GM18907 (cell line): ENCODE results near the gene SESTD1.
"Not testable (repeated sequence)": the region's sequence is repeated elsewhere in the genome, so short reads cannot be mapped to it uniquely, and the experiment has no call there.

Source experiments
- ATAC-seq: cut with Tn5 transposase; IDR thresholded peaks from one replicate; pipeline ENCODE4 v1.9.1; 2021; ENCODE audit warnings: mild to moderate bottlenecking, moderate library complexity; ENCODE audit not compliant: unreplicated experiment

The SESTD1 gene

GRCh38 chr2:179239838-179240237 lies 24.8 kb downstream of the SESTD1 start:
- no peak for ATAC-seq

- peak; percentile 81 for ATAC-seq
Observed at GRCh38 chr2:179239195-179239594, 25.4 kb downstream of the SESTD1 start.

GRCh38 chr2:179238027-179238426 lies 26.6 kb downstream of the SESTD1 start:
- no peak for ATAC-seq

- ATAC-seq: no peak
Observed at GRCh38 chr2:179237209-179237946, 27.3 kb downstream of the SESTD1 start.

GRCh38 chr2:179235463-179236108 lies 29.0 kb downstream of the SESTD1 start:
- ATAC-seq: no peak

GRCh38 chr2:179234658-179235240 lies 29.9 kb downstream of the SESTD1 start:
- no peak for ATAC-seq

DNA sequence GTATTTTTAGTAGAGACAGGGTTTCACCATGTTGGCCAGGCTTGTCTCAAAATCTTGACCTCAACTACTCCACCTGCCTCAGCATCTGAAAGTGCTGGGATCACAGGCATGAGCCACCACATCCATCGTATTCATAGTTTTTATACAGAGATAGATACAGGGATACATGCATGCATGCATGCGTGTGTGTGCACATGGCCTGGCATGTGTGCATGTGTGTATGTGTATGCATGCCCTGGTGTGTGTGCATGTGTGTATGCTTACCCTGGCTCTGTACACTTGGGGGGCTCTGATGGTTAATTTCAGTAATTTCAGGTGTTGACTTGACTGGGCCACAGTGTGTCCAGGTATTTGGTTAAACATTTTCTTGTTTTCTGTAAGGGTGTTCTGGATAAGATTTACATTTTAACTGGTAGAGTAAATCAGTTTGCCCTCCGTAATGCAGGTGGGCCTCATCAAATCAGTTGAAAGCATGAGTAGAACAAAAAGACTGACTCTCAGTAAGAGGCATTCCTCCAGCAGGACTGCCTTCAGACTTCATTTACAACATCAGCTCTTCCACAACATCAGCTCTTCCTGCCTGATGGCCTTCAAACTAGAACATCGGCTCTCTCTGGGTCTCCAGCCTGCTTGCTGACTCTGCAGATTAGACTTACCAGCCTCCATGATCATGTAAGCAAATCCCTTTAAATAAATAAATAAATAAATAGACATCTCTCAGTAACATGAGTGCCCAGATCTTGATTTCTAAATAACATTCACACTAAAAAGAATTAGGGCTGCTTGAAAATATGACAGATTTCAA lies 30.8 kb downstream of the SESTD1 start:
- no peak for ATAC-seq

DNA sequence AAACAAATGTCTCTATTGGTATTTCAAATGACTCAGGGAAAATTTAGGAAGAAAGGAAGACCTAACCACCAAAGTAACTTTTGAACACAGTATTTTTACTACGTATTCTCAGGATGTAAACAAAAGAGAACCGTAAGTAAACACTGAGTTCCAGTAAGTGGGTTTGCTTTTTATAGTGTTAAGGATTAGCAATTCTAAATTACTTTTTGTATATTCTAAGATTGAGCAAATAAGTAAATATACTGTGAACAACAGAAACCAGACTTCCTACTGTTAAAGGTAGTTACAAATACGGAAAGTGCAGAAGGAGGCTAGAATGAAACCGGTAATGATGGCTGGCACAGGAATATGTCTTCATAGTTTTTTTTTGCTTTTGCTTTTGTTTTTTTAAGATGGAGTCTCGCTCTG lies 31.5 kb downstream of the SESTD1 start:
- no peak for ATAC-seq

DNA sequence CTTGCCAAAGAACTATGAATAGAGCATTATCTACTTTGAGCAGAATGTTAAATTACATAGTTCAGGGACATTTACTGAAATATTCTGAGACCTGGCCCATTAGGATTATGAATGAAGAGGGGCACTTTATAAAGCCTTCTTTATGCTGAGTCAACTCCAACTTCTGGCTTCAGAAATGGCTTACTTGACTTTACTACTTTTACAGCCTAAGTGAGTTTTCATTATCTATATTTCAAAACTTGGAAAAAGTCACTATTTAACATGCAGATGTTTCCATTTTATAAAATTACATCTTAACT lies 37.7 kb downstream of the SESTD1 start:
- no peak for ATAC-seq

GRCh38 chr2:179226203-179226960 lies 38.2 kb downstream of the SESTD1 start:
- ATAC-seq: no peak

GRCh38 chr2:179224361-179224760 lies 40.3 kb downstream of the SESTD1 start:
- no peak for ATAC-seq

DNA sequence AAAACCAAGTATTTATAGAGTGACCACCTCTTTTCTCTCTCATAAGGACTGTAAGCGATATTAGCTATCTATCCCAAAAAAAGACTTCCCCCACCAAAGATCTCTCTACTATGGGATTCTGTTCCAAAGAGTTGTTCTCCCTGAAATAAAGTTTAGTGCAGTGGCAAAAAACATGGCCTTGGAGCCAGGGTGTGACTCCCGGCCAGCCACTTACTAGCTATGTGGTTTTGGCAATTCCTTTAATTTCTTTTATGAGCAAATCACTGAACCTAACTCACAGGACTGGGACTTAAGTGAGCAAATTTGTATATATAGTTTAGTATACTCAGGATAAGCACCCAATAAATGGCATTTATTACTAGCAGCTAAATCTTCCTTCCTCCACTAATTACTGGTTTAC lies 42.6 kb downstream of the SESTD1 start:
- no peak for ATAC-seq

DNA sequence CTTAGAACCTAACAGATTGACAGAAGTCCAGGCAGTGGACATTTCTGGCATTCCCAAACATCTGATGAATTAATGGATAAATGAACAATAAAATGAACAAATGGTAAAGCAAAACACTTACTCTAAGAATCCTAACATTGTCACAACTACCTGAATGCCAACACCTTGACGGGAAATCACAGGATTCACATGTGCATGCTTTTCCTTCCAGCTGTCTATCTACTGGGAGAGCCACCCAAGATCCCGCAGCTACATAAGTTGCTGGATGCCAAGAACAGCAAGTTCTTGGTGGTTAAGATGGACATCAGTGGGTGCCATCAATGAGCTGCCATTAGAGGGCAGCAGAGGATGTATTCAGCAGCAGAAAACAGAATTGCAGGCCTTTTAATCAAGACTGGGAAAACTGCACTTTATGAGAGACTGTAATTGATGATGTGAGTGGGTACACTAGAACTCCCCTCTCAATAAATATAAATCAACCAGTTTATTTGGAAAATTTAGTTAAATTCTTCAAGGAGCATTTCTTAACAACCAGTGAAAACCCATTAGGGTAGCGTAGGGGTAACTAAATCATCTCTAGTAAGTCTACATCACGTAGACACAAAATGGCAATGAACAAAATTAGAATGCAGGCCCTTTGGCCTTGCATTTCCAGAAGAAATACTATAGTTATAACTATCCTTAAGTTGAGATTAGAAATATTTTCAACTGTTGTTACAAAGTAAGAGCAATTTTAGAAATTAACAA lies 45.6 kb downstream of the SESTD1 start:
- peak; percentile 86 for ATAC-seq

GRCh38 chr2:179214671-179215070 lies 50.0 kb downstream of the SESTD1 start:
- not testable (repeated sequence) for ATAC-seq

DNA sequence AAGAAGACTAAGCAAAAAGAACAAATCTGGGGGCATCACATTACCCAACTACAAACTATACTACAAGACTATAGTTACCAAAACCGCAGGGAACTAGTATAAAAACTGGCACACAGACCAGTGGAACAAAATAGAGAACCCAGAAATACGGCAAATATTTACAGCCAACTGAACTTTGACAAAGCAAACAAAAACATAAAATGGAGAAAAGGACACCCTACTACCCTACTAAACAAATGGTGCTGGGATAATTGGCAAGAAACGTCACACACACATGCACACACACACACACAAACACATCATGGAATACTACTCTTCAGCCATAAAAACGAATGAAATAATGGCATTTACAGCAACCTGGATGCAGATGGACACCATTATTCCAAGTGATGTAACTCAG lies 53.3 kb downstream of the SESTD1 start:
- no peak for ATAC-seq

DNA sequence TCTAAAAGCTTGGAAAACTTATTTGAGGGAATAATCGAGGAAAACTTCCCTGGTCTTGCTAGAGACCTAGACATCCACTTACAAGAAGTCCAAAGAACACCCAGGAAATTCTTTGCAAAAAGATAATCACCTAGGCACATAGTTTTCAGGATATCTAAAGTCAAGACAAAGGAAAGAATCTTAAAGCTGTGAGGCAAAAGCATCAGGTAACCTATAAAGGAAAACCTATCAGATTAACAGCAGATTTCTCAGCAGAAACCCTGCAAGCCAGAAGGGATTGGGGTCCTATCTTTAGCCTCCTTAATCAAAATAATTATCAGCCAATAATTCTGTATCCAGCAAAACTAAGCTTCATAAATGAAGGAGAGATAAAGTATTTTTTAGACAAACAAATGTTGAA lies 56.4 kb downstream of the SESTD1 start:
- ATAC-seq: not testable (repeated sequence)

DNA sequence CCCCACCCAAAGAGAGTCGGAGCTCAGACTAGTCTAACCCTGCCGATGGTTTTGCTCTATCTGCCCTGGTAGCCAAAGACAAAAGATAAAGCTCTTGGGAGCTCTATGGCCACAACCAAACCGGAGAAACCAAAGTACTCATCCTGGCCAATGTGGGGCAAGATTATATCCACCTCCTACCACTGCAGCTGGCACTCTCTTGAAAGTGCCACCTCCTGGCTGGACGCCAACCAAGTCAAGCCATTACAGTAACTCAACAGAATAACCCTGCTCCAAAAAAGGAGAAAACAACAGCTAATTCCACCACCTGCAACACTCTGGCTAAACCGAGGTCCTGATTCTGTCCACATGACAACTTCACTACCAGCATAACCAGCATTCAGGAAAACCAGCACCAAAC lies 57.6 kb downstream of the SESTD1 start:
- no peak for ATAC-seq

- no peak for ATAC-seq
Observed at GRCh38 chr2:179201869-179202268, 62.8 kb downstream of the SESTD1 start.

DNA sequence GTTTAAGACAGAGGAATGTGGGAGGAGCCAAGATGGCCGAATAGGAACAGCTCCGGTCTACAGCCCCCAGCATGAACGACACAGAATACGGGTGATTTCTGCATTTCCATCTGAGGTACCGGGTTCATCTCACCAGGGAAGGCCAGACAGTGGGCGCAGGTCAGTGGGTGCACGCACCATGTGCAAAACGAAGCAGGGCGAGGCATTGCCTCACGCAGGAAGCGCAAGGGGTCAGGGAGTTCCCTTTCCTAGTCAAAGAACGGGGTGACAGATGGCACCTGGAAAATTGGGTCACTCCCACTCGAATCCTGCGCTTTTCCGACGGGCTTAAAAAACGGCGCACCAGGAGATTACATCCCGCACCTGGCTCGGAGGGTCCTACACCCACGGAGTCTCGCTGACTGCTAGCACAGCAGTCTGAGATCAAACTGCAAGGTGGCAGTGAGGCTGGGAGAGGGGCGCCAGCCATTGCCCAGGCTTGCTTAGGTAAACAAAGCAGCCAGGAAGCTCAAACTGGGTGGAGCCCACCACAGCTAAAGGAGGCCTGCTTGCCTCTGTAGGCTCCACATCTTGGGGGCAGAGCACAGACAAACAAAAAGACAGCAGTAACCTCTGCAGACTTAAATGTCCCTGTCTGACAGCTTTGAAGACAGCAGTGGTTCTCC lies 68.6 kb downstream of the SESTD1 start:
- ATAC-seq: not testable (repeated sequence)

DNA sequence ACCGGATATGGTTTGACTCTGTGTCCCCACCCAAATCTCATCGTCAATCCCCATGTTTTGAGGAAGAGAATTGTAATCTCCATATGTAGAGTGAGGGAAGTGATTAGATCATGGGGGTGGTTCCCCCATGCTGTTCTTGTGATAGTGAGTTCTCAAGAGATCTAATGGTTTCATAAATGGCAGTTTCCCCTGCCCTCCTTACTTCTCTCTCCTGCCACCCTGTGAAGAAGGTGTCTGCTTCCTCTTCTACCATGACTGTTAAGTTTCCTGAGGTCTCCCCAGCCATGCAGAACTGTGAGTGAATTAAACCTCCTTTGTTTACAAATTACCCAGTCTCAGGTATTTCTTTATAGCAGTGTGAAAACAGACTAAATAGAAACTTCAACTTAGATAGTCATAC lies 69.5 kb downstream of the SESTD1 start:
- no peak for ATAC-seq
